ENCODE measurements around the gene SCTR. TPM values are rescaled to one million over a fixed set of nuclear protein-coding genes. Genes with fewer than 3 reads are reported as not detected.
A peak's percentile ranks its signal among the peaks of the same experiment; 100 is the strongest.

Gene SCTR
- total and polyA plus RNA-seq, 2 of the 13 experiments (the other 11 are each of a cell fraction or from before 2014, with no cell fraction given), result not detected

DNA sequence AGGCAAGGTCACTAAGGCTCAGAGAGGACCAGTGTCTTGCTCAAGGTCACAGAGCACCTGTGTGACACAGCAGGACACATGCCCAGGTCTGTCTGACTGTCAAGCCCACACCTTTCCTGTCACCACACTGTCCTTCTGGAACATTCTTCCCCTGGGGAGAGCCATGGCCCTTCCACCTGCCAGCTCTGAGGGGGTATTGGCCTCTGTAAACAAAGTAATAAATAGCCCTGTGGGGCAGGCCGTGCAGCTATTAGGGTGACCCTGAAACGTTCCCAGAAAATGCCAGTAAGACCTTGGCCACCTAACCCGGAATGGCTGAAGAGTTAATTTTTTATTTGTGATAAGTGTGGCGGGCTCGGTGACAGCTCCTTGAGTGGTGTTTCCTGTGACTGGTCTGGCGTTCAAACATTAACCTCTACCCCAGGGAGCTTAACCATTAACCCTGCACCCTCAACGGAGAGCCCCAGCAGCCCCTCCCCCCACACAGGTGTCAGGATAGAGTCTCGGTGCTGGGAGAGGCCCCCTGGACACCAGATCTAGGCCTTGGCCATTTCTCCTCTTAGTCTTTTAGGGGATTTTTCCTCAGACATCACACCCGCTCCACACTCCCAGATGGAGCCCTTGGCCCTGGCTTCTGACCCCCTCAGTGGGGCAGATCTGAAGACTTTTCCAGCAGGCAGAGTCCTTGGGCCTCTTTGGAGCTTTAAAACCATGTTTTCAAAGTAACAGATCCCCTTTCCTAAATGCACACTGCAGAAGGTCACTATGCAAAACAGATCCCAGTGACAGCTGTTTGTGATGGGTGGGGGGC, 36.6 kb downstream of the SCTR start (continued):
- TF ChIP-seq, protein P1, sequence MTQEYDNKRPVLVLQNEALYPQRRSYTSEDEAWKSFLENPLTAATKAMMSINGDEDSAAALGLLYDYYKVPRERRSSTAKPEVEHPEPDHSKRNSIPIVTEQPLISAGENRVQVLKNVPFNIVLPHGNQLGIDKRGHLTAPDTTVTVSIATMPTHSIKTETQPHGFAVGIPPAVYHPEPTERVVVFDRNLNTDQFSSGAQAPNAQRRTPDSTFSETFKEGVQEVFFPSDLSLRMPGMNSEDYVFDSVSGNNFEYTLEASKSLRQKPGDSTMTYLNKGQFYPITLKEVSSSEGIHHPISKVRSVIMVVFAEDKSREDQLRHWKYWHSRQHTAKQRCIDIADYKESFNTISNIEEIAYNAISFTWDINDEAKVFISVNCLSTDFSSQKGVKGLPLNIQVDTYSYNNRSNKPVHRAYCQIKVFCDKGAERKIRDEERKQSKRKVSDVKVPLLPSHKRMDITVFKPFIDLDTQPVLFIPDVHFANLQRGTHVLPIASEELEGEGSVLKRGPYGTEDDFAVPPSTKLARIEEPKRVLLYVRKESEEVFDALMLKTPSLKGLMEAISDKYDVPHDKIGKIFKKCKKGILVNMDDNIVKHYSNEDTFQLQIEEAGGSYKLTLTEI (CRISPR knock-in tag; conservative IDR thresholded peaks at IDR 0.05), result no peak
- TF ChIP-seq BRCA1 (CRISPR knock-in tag; IDR thresholded peaks at IDR 0.05), result 0 out of 2 replicates have a peak, but pooled peaks have one; percentile 53
- peak; percentile 63 for TF ChIP-seq ZSCAN21 (CRISPR knock-in tag; IDR thresholded peaks at IDR 0.05; ENCODE audit: borderline replicate concordance)
- TF ChIP-seq NFIC (IDR thresholded peaks at IDR 0.05; ENCODE audit: low read length), result peak; percentile 67; the same call in 1 of the 2 replicates
- TF ChIP-seq, protein P2, sequence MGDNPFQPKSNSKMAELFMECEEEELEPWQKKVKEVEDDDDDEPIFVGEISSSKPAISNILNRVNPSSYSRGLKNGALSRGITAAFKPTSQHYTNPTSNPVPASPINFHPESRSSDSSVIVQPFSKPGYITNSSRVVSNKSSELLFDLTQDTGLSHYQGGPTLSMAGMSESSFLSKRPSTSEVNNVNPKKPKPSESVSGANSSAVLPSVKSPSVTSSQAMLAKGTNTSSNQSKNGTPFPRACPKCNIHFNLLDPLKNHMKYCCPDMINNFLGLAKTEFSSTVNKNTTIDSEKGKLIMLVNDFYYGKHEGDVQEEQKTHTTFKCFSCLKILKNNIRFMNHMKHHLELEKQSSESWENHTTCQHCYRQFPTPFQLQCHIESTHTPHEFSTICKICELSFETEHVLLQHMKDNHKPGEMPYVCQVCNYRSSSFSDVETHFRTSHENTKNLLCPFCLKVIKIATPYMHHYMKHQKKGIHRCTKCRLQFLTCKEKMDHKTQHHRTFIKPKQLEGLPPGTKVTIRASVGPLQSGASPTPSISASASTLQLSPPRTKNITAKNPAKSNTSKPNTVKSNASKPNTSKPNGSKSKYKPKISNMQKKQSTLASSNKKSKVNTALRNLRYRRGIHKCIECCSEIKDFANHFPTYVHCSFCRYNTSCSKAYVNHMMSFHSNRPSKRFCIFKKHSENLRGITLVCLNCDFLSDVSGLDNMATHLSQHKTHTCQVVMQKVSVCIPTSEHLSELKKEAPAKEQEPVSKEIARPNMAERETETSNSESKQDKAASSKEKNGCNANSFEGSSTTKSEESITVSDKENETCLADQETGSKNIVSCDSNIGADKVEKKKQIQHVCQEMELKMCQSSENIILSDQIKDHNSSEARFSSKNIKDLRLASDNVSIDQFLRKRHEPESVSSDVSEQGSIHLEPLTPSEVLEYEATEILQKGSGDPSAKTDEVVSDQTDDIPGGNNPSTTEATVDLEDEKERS (CRISPR knock-in tag; IDR thresholded peaks at IDR 0.05), result 0 out of 2 replicates have a peak, but pooled peaks have one; percentile 35
- peak; percentile 91 for TF ChIP-seq ZNF451 (CRISPR knock-in tag; IDR thresholded peaks at IDR 0.05)
- TF ChIP-seq, protein P3, sequence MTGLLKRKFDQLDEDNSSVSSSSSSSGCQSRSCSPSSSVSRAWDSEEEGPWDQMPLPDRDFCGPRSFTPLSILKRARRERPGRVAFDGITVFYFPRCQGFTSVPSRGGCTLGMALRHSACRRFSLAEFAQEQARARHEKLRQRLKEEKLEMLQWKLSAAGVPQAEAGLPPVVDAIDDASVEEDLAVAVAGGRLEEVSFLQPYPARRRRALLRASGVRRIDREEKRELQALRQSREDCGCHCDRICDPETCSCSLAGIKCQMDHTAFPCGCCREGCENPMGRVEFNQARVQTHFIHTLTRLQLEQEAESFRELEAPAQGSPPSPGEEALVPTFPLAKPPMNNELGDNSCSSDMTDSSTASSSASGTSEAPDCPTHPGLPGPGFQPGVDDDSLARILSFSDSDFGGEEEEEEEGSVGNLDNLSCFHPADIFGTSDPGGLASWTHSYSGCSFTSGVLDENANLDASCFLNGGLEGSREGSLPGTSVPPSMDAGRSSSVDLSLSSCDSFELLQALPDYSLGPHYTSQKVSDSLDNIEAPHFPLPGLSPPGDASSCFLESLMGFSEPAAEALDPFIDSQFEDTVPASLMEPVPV (CRISPR knock-in tag; IDR thresholded peaks at IDR 0.05), result no peak
- TF ChIP-seq, protein P4, sequence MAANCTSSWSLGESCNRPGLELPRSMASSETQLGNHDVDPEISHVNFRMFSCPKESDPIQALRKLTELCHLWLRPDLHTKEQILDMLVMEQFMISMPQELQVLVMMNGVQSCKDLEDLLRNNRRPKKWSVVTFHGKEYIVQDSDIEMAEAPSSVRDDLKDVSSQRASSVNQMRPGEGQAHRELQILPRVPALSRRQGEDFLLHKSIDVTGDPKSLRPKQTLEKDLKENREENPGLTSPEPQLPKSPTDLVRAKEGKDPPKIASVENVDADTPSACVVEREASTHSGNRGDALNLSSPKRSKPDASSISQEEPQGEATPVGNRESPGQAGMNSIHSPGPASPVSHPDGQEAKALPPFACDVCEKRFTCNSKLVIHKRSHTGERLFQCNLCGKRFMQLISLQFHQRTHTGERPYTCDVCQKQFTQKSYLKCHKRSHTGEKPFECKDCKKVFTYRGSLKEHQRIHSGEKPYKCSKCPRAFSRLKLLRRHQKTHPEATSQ (CRISPR knock-in tag; IDR thresholded peaks at IDR 0.05; ENCODE audit: borderline replicate concordance), result peak; percentile 48; the same call in 1 of the 2 replicates
- 0 out of 2 replicates have a peak, but pooled peaks have one; percentile 61 for TF ChIP-seq EEA1 (CRISPR knock-in tag; IDR thresholded peaks at IDR 0.05; ENCODE audit: borderline replicate concordance)
- TF ChIP-seq, protein P5, sequence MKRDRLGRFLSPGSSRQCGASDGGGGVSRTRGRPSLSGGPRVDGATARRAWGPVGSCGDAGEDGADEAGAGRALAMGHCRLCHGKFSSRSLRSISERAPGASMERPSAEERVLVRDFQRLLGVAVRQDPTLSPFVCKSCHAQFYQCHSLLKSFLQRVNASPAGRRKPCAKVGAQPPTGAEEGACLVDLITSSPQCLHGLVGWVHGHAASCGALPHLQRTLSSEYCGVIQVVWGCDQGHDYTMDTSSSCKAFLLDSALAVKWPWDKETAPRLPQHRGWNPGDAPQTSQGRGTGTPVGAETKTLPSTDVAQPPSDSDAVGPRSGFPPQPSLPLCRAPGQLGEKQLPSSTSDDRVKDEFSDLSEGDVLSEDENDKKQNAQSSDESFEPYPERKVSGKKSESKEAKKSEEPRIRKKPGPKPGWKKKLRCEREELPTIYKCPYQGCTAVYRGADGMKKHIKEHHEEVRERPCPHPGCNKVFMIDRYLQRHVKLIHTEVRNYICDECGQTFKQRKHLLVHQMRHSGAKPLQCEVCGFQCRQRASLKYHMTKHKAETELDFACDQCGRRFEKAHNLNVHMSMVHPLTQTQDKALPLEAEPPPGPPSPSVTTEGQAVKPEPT (CRISPR knock-in tag; IDR thresholded peaks at IDR 0.05; ENCODE audit: low read depth), result 0 out of 2 replicates have a peak, but pooled peaks have one; percentile 53
- TF ChIP-seq, protein P6, sequence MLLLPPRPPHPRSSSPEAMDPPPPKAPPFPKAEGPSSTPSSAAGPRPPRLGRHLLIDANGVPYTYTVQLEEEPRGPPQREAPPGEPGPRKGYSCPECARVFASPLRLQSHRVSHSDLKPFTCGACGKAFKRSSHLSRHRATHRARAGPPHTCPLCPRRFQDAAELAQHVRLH (CRISPR knock-in tag; IDR thresholded peaks at IDR 0.05; ENCODE audit: borderline replicate concordance, low read depth), result 0 out of 2 replicates have a peak, but pooled peaks have one; percentile 59
- TF ChIP-seq ZSCAN12 (CRISPR knock-in tag; IDR thresholded peaks at IDR 0.05), result peak; percentile 51; the same call in 1 of the 2 replicates
- TF ChIP-seq ZBTB20 (CRISPR knock-in tag; IDR thresholded peaks at IDR 0.05; ENCODE audit: borderline replicate concordance, low read depth), result peak; percentile 83; the same call in 1 of the 2 replicates
- no peak for TF ChIP-seq TEAD2 (CRISPR knock-in tag; IDR thresholded peaks at IDR 0.05)
- peak; percentile 5; the same call in 1 of the 2 replicates for TF ChIP-seq ZNF629 (CRISPR knock-in tag; conservative IDR thresholded peaks at IDR 0.05)
- no peak for TF ChIP-seq NFE2L2 (IDR thresholded peaks at IDR 0.05; ENCODE audit: low read length)
